ENCODE measurements around the gene WRNIP1.

WRNIP1 gene

GRCh38 chr6:2740581-2740980 lies 24.6 kb upstream of the WRNIP1 start:
- DNase-seq (ENCODE audit: low read depth in 2 of 2): no peak

GRCh38 chr6:2741756-2742155 lies 23.4 kb upstream of the WRNIP1 start:
- DNase-seq (ENCODE audit: low read depth in 2 of 2): no peak

GRCh38 chr6:2743280-2744208 lies 21.6 kb upstream of the WRNIP1 start:
- no peak for DNase-seq (ENCODE audit: low read depth in 2 of 2)

- no peak for DNase-seq (ENCODE audit: low read depth in 2 of 2)
Observed at GRCh38 chr6:2744209-2744771, 20.9 kb upstream of the WRNIP1 start.

GRCh38 chr6:2744778-2745177 lies 20.4 kb upstream of the WRNIP1 start:
- DNase-seq (ENCODE audit: low read depth in 2 of 2): no peak

- no peak for DNase-seq (ENCODE audit: low read depth in 2 of 2)
Observed at GRCh38 chr6:2745246-2745645, 19.9 kb upstream of the WRNIP1 start.

GRCh38 chr6:2746557-2747061 lies 18.6 kb upstream of the WRNIP1 start:
- DNase-seq (ENCODE audit: low read depth in 2 of 2): no peak

GRCh38 chr6:2748183-2748582 lies 17.0 kb upstream of the WRNIP1 start:
- DNase-seq (ENCODE audit: low read depth in 2 of 2): no peak

GRCh38 chr6:2749969-2750600 lies 15.1 kb upstream of the WRNIP1 start:
- peak in 1 of 2 experiments; percentile 35 for DNase-seq (ENCODE audit: low read depth in 2 of 2)

- DNase-seq (ENCODE audit: low read depth in 2 of 2): no peak
Observed at GRCh38 chr6:2750832-2751231, 14.4 kb upstream of the WRNIP1 start, which contains the start of gene MYLK4. MYLK4 (minus strand) TSS chr6:2750922; CDS start chr6:2749294, 1,628 bp downstream.

- no peak for DNase-seq (ENCODE audit: low read depth in 2 of 2)
Observed at GRCh38 chr6:2751871-2752270, 13.3 kb upstream of the WRNIP1 start.

- DNase-seq (ENCODE audit: low read depth in 2 of 2): no peak
Observed at GRCh38 chr6:2752477-2753109, 12.6 kb upstream of the WRNIP1 start.

GRCh38 chr6:2753110-2753489 lies 12.1 kb upstream of the WRNIP1 start:
- DNase-seq (ENCODE audit: low read depth in 2 of 2): no peak

GRCh38 chr6:2753743-2754142 lies 11.4 kb upstream of the WRNIP1 start:
- DNase-seq (ENCODE audit: low read depth in 2 of 2): no peak

- DNase-seq (ENCODE audit: low read depth in 2 of 2): no peak
Observed at GRCh38 chr6:2754393-2754792, 10.8 kb upstream of the WRNIP1 start.

GRCh38 chr6:2754911-2755310 lies 10.3 kb upstream of the WRNIP1 start:
- DNase-seq (ENCODE audit: low read depth in 2 of 2): no peak

- no peak for DNase-seq (ENCODE audit: low read depth in 2 of 2)
Observed at GRCh38 chr6:2755456-2755855, 9.7 kb upstream of the WRNIP1 start.

- DNase-seq (ENCODE audit: low read depth in 2 of 2): no peak
Observed at GRCh38 chr6:2756241-2756640, 9.0 kb upstream of the WRNIP1 start.

- DNase-seq (ENCODE audit: low read depth in 2 of 2): no peak
Observed at GRCh38 chr6:2756687-2757224, 8.4 kb upstream of the WRNIP1 start.

- no peak for DNase-seq (ENCODE audit: low read depth in 2 of 2)
Observed at GRCh38 chr6:2758980-2759379, 6.2 kb upstream of the WRNIP1 start.

GRCh38 chr6:2760882-2761842 lies 4.0 kb upstream of the WRNIP1 start:
- DNase-seq (ENCODE audit: low read depth in 2 of 2): no peak

Measured in fibroblast of skin of left quadriceps (primary cell).